IPS-18c (cell line): ENCODE measurements around the gene CDK14.
"Not testable (repeated sequence)": the region's sequence is repeated elsewhere in the genome, so short reads cannot be mapped to it uniquely, and the experiment has no call there.

Experiments used
- H3K4me3 ChIP-seq: 2 replicates; pipeline ENCODE4 v1.7.0; 2013; ENCODE audit warnings: low read depth, mild to moderate bottlenecking, low read length, moderate library complexity; ENCODE audit not compliant: insufficient read depth
- H3K9me3 ChIP-seq: one replicate; pipeline ENCODE4 v1.6.1; 2013; ENCODE audit warnings: mild to moderate bottlenecking, low read length, moderate library complexity; ENCODE audit not compliant: control insufficient read depth, insufficient read depth

CDK14 gene

GRCh38 chr7:91149341-91150246 lies 553.5 kb downstream of the CDK14 start:
- Histone ChIP-seq H3K9me3 (no peaks in the 10 kb centered on the region), H3K4me3 (no peak overlapping the region)

GRCh38 chr7:91151916-91152315 lies 555.8 kb downstream of the CDK14 start:
- Histone ChIP-seq H3K4me3 (no peak overlapping the region), H3K9me3 (no peaks in the 10 kb centered on the region)

- Histone ChIP-seq H3K9me3 (no peaks in the 10 kb centered on the region), H3K4me3 (no peak overlapping the region)
These were observed 560.4 kb downstream of the CDK14 start for GRCh38 chr7:91156316-91157185.

GRCh38 chr7:91157579-91158320 lies 561.6 kb downstream of the CDK14 start:
- no peak overlapping the region for H3K4me3 ChIP-seq
- no peaks in the 10 kb centered on the region for H3K9me3 ChIP-seq

GRCh38 chr7:91162436-91162835 lies 566.3 kb downstream of the CDK14 start:
- no peak overlapping the region for H3K4me3 ChIP-seq
- no peaks in the 10 kb centered on the region for H3K9me3 ChIP-seq

GRCh38 chr7:91164506-91164905 lies 568.4 kb downstream of the CDK14 start:
- Histone ChIP-seq H3K9me3 (no peaks in the 10 kb centered on the region), H3K4me3 (no peak overlapping the region)

- H3K9me3 ChIP-seq: no peaks in the 10 kb centered on the region
- no peak overlapping the region for H3K4me3 ChIP-seq
These were observed 569.1 kb downstream of the CDK14 start for GRCh38 chr7:91165006-91165845.

GRCh38 chr7:91165846-91166230 lies 569.7 kb downstream of the CDK14 start:
- Histone ChIP-seq H3K9me3 (no peaks in the 10 kb centered on the region), H3K4me3 (no peak overlapping the region)

GRCh38 chr7:91168871-91169829 lies 573.0 kb downstream of the CDK14 start:
- Histone ChIP-seq H3K9me3 (peaks cover 2% of the 10 kb centered on the region), H3K4me3 (no peak overlapping the region)

- peaks cover 2% of the 10 kb centered on the region for H3K9me3 ChIP-seq
- no peak overlapping the region for H3K4me3 ChIP-seq
These were observed 573.7 kb downstream of the CDK14 start for GRCh38 chr7:91169830-91170191.

GRCh38 chr7:91173265-91173664 lies 577.1 kb downstream of the CDK14 start:
- not testable (repeated sequence) for H3K4me3 ChIP-seq, H3K9me3 ChIP-seq

GRCh38 chr7:91180746-91181145 lies 584.6 kb downstream of the CDK14 start:
- H3K9me3 ChIP-seq: no peaks in the 10 kb centered on the region
- no peak overlapping the region for H3K4me3 ChIP-seq

GRCh38 chr7:91181949-91182348 lies 585.8 kb downstream of the CDK14 start:
- Histone ChIP-seq H3K9me3 (no peaks in the 10 kb centered on the region), H3K4me3 (no peak overlapping the region)

GRCh38 chr7:91182819-91183764 lies 587.0 kb downstream of the CDK14 start:
- Histone ChIP-seq H3K4me3 (no peak overlapping the region), H3K9me3 (peaks cover 2% of the 10 kb centered on the region)

- Histone ChIP-seq H3K9me3 (peaks cover 2% of the 10 kb centered on the region), H3K4me3 (no peak overlapping the region)
These were observed 589.6 kb downstream of the CDK14 start for GRCh38 chr7:91185771-91186170.
